Cardiac fibroblast (primary cell): ENCODE measurements around the gene MRPL17.
A peak's percentile ranks its signal among the peaks of the same experiment; 100 is the strongest.

Experiments
- DNase-seq, 2 donors: peaks; one replicate each; pipeline versions ENCODE4 v3.0.0 to v3.0.0-alpha.2; 2010; ENCODE audit warnings: low read depth in 2 of 2
- H3K4me3 ChIP-seq, 2 donors: replicated peaks in 1 of 2; 1 replicate in 1 of 2; 2 replicates in 1 of 2; pipeline ENCODE4 v1.5.1; 2011; ENCODE audit warnings: low read depth in 2 of 2, low read length in 2 of 2, mild to moderate bottlenecking in 2 of 2, moderate library complexity in 1 of 2
- CTCF ChIP-seq: IDR thresholded peaks from one replicate; pipeline ENCODE4 v1.5.1; 2011; ENCODE audit warnings: low read depth, mild to moderate bottlenecking, low read length, inconsistent platforms

MRPL17 gene

GRCh38 chr11:6660712-6661111 lies 22.4 kb downstream of the MRPL17 start:
- no peak for DNase-seq

DNA sequence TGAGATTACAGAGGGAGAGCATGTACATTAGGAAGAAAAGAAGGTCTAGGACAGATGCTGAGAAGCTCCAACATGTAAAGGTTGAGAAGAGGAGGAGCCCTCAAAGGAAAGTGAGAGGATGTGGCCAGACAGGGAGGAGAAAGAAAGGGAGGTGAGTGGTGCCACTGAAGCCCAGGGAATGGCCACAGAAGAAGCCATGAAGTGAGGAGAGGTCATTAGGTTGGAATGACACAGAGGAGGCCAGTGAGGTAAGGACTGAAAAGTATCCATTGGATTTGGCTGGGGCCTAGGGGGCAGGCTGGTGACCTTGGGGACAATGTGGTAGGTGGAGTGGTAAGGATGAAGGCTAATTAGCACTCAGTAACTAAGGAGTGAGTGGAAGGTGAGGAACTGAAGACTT lies 24.5 kb downstream of the MRPL17 start:
- no peak overlapping the region for H3K4me3 ChIP-seq
- TF ChIP-seq CTCF, result no peak
- no peak for DNase-seq

More at GRCh38 chr11:6660712-6661111, 22.4 kb downstream of the MRPL17 start:
- TF ChIP-seq CTCF, result no peak
- no peak overlapping the region for H3K4me3 ChIP-seq

- TF ChIP-seq CTCF, result no peak
- H3K4me3 ChIP-seq, result no peak overlapping the region
- DNase-seq, result no peak
Measured at GRCh38 chr11:6657346-6657745, 25.8 kb downstream of the MRPL17 start.

GRCh38 chr11:6656936-6657335 lies 26.2 kb downstream of the MRPL17 start:
- TF ChIP-seq CTCF, result no peak
- no peak overlapping the region for H3K4me3 ChIP-seq
- no peak for DNase-seq

GRCh38 chr11:6656584-6656915 lies 26.6 kb downstream of the MRPL17 start:
- no peak overlapping the region for H3K4me3 ChIP-seq
- DNase-seq, result no peak
- TF ChIP-seq CTCF, result no peak

- TF ChIP-seq CTCF, result no peak
- no peak for DNase-seq
- peak within 1 kb of the TSS; percentile 22 to 37 for H3K4me3 ChIP-seq
Measured at GRCh38 chr11:6655790-6656583, 27.2 kb downstream of the MRPL17 start, which contains the start of gene DCHS1. Gene DCHS1 (minus strand): TSS chr11:6655809. CDS start chr11:6641613, 14,196 bp downstream.
